Measurements from ENCODE around the gene SF1.
A peak's percentile ranks its signal among the peaks of the same experiment; 100 is the strongest.

The SF1 gene

DNA sequence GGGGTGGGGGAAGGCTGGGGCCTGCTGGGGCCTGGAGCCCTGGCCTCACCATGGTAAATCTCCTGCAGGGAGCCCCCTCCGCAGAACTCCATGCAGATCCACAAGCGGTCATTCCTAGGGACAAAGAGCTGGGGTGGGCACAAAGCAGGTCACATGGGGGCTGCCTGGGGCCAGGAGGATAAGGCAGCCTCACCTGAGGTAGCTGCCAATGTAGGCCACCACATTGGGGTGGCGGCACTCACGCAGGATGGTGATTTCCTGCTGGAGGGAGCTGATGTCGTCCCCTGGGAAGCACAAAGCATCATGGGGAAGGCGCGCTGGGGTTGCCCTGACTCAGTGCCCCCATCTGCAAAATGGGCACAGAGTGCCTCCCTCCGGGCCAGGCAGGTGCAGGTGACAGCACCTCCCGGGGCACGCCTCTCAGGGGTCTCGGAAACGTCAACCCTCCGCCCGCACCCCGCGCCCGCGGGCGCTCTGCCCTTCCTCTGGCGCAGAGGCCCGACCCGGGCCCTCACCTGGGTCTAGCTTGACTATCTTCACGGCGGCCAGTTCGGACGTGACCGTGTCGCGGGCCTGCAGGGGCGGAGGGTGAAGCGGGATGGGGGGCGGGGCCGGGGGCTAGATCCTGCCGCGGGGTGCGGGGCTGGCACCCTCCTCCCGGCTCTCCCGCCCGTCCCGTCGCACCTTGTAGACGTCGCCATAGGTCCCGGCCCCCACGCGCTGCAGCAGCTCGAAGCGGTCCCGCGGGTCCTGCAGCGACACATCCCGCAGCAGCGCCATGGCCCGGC is 24.2 kb upstream of the SF1 start:
- peak overlapping the region; percentile 84 for H3K4me3 ChIP-seq (replicated peaks; ENCODE audit: low read depth, low read length)
- no peaks in the 10 kb centered on the region for H3K27me3 ChIP-seq (replicated peaks; ENCODE audit: control insufficient read depth, insufficient read depth, low read length)
- peak; percentile 62 for DNase-seq (ENCODE audit: extremely low read depth, insufficient read length)
- H3K36me3 ChIP-seq (ENCODE audit: control insufficient read depth, insufficient read depth, low read length), result peaks cover 11% of the 10 kb centered on the region
- TF ChIP-seq, protein P1, sequence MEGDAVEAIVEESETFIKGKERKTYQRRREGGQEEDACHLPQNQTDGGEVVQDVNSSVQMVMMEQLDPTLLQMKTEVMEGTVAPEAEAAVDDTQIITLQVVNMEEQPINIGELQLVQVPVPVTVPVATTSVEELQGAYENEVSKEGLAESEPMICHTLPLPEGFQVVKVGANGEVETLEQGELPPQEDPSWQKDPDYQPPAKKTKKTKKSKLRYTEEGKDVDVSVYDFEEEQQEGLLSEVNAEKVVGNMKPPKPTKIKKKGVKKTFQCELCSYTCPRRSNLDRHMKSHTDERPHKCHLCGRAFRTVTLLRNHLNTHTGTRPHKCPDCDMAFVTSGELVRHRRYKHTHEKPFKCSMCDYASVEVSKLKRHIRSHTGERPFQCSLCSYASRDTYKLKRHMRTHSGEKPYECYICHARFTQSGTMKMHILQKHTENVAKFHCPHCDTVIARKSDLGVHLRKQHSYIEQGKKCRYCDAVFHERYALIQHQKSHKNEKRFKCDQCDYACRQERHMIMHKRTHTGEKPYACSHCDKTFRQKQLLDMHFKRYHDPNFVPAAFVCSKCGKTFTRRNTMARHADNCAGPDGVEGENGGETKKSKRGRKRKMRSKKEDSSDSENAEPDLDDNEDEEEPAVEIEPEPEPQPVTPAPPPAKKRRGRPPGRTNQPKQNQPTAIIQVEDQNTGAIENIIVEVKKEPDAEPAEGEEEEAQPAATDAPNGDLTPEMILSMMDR (IDR thresholded peaks at IDR 0.05; ENCODE audit: insufficient read depth, low read length, poor library complexity, severe bottlenecking), result no peak

DNA sequence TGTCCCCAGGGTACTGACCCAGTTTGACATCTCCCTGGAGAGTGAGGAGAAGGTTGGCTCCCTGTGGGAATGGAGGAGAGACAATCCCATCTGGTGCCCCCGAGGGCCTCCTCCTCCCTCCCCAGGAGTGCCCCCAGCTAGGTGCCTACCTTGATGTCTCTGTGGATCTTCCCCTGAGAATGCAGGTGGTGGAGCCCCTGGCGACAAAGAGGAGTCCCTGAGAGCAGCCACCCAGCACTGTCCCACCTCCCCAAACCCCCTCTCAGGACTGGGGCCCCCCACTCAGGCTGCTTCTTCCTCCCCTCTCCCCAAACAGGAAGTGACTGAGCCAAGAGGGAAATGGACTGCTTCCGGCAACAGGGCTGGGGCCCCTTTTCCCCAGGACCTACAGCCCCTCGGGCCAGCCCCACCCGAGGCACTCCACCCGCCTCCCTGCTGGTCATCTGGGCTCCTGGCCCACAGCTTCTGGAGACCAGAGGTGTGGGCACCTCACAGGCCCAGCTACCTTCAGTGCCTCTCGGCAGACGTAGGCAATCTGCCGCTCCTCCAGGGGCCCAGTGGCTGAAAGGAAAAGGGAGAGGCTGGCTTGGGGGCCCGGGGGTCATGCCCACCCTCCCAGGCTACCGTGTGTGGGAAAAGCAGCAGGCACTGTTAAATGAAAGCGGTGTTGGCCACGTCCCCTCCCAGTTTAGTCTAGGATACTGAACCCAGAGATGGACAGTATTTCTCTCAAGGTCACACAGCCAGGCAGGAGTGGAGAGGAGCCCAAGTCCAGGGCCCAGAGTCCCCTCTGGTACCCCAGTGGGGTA is 23.4 kb upstream of the SF1 start:
- Histone ChIP-seq H3K36me3 (ENCODE audit: control insufficient read depth, insufficient read depth, low read length) (peaks cover 13% of the 10 kb centered on the region), H3K4me3 (replicated peaks; ENCODE audit: low read depth, low read length) (peak overlapping the region; percentile 84), H3K27me3 (replicated peaks; ENCODE audit: control insufficient read depth, insufficient read depth, low read length) (no peaks in the 10 kb centered on the region)
- TF ChIP-seq, protein P1 (IDR thresholded peaks at IDR 0.05; ENCODE audit: insufficient read depth, low read length, poor library complexity, severe bottlenecking), result no peak
- DNase-seq (ENCODE audit: extremely low read depth, insufficient read length), result no peak

DNA sequence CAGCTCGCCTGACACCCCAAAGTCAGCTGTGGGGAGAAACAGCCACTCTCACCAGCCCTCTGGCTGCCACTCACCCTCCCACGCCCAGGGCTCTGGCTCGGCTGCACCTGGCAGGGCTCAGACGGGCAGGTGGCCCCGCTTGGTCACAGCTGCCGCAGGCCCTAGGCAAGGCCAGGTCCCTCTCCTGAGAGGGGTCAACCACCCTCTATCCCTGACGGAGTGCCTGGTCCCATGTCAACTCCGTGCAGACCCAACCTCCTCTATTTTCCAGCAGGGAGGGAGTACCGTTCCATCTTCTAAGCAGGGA is 22.8 kb upstream of the SF1 start:
- Histone ChIP-seq H3K27me3 (replicated peaks; ENCODE audit: control insufficient read depth, insufficient read depth, low read length) (no peaks in the 10 kb centered on the region), H3K36me3 (ENCODE audit: control insufficient read depth, insufficient read depth, low read length) (peaks cover 18% of the 10 kb centered on the region), H3K4me3 (replicated peaks; ENCODE audit: low read depth, low read length) (peak overlapping the region; percentile 84)
- peak; percentile 41 for DNase-seq (ENCODE audit: extremely low read depth, insufficient read length)
- TF ChIP-seq, protein P1 (IDR thresholded peaks at IDR 0.05; ENCODE audit: insufficient read depth, low read length, poor library complexity, severe bottlenecking), result no peak

DNA sequence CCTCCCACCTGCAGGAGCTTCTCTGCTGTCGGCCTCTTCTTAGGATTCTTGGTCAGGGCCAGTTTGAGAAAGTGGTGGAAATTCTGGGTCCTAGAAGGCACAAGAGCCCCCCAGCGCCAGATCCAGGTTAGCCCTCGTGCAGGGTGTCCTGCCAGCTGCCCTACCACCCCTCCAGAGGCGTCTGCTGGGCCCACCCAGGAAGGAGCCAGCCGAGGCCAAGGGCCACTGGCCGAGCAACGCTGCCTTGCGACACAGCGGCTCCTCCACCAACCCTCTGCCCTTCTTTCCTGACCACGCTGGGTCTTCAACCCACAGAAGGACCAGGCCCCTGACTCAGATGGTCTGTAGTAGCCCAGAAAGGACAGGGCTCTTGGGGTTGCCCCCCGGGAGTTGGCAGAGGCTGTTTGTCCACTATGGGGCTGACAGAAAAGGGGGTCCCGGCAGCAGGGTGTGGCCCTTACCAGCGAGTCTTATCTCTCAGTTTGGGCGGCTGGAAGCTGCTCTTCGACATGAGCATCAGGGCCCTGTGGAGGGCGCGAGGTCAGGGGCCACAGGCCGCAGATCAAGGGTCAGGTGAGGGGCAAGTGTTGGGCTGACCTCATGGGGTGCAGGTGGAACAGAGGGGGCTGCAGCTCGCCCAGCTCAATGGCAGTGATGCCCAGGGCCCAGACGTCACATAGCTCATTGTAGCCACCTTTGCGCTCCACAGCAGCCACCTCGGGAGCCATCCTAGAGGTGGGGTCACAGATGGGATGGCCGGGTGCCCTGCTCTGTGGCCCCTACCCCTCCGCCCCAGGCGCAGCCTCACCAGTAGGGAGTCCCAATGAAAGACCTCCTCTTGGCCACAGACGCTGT is 22.2 kb upstream of the SF1 start:
- TF ChIP-seq, protein P1 (IDR thresholded peaks at IDR 0.05; ENCODE audit: insufficient read depth, low read length, poor library complexity, severe bottlenecking), result no peak
- DNase-seq (ENCODE audit: extremely low read depth, insufficient read length), result no peak
- H3K27me3 ChIP-seq (replicated peaks; ENCODE audit: control insufficient read depth, insufficient read depth, low read length), result no peaks in the 10 kb centered on the region
- H3K4me3 ChIP-seq (replicated peaks; ENCODE audit: low read depth, low read length), result no peak overlapping the region
- peaks cover 22% of the 10 kb centered on the region for H3K36me3 ChIP-seq (ENCODE audit: control insufficient read depth, insufficient read depth, low read length)

DNA sequence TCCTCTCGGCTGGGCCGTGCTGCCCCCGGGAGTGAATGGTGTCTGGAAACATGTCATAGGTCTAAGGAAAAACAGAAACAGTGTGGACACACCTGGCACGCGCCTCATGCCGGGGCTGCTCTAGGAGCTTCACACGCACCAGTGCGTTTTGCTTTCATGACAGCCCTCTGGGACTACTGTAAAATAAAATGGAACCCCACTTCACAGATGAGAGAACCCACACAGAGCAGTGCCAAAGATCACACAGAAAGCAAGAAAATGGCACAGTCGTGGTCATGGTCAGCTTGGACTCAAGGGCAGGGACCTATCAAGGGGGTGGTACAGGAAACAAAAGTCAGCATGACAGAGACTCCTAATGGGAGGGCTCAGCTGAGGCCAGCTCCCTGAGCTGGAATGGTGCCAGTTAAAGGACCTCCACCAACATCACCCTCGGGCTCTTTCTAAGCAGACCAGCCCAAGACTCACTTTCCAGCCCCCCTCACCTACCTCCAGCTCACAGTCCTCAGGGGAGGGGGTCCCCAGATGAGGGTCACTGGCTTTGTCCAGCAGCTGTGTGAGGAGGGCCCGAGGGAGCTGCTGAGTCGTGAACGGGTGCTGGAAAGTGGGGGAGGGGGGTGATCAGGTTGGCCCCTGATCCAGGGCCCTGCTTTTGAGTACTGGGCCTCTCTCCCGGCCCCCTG is 21.4 kb upstream of the SF1 start:
- H3K36me3 ChIP-seq (ENCODE audit: control insufficient read depth, insufficient read depth, low read length), result peaks cover 22% of the 10 kb centered on the region
- TF ChIP-seq, protein P1 (IDR thresholded peaks at IDR 0.05; ENCODE audit: insufficient read depth, low read length, poor library complexity, severe bottlenecking), result no peak
- peak; percentile 46 for DNase-seq (ENCODE audit: extremely low read depth, insufficient read length)
- H3K4me3 ChIP-seq (replicated peaks; ENCODE audit: low read depth, low read length), result no peak overlapping the region
- H3K27me3 ChIP-seq (replicated peaks; ENCODE audit: control insufficient read depth, insufficient read depth, low read length), result no peaks in the 10 kb centered on the region
